CD4-positive, CD25-positive, alpha-beta regulatory T cell (primary cell): Measurements from ENCODE around the gene CDC37L1. TPM values are rescaled to one million over a fixed set of nuclear protein-coding genes. Genes with fewer than 3 reads are reported as not detected.

Source experiments
- ATAC-seq, 2 donors: fragments of 150-1000 bp; cut with Tn5 transposase; one replicate each; pipeline ENCODE4 v1.10.0; 2021; ENCODE audit warnings: low read depth in 2 of 2, moderate number of reproducible peaks in 2 of 2, moderate library complexity in 1 of 2
- DNase-seq, 3 donors: peaks; one replicate each; pipeline versions ENCODE4 v3.0.0 to v3.0.0-alpha.2; 2012 to 2022; ENCODE audit warnings: mixed read lengths in 1 of 3
- H3K27ac ChIP-seq: one replicate; pipeline ENCODE4 v1.7.0; 2013; ENCODE audit warnings: mild to moderate bottlenecking, low read length; ENCODE audit not compliant: insufficient read depth, poor library complexity, severe bottlenecking
- H3K27me3 ChIP-seq: one replicate; pipeline ENCODE4 v1.7.0; 2013; ENCODE audit warnings: low read length; ENCODE audit not compliant: control insufficient read depth, insufficient read depth
- H3K36me3 ChIP-seq: one replicate; pipeline ENCODE4 v1.7.0; 2013; ENCODE audit warnings: mild to moderate bottlenecking, low read length, moderate library complexity; ENCODE audit not compliant: control insufficient read depth, insufficient read depth
- H3K4me1 ChIP-seq: 2 replicates; pipeline ENCODE4 v1.7.0; 2013; ENCODE audit warnings: mild to moderate bottlenecking, low read length; ENCODE audit not compliant: insufficient read depth, control insufficient read depth, poor library complexity, severe bottlenecking
- H3K4me3 ChIP-seq: one replicate; pipeline ENCODE4 v1.7.0; 2013; ENCODE audit warnings: low read depth, mild to moderate bottlenecking, low read length, moderate library complexity
- H3K9me3 ChIP-seq, 2 experiments: 1 replicate in 1 of 2; 2 replicates in 1 of 2; pipeline ENCODE4 v1.7.0; 2013; ENCODE audit warnings: low read length in 2 of 2, mild to moderate bottlenecking in 1 of 2, moderate library complexity in 1 of 2; ENCODE audit not compliant: control insufficient read depth in 2 of 2
- H3K27ac Mint-ChIP-seq, 3 donors: one replicate each; pipeline ENCODE4 v1.8.0; 2020 to 2022; ENCODE audit warnings: mild to moderate bottlenecking in 3 of 3, mixed read lengths in 3 of 3, moderate library complexity in 2 of 3
- H3K27me3 Mint-ChIP-seq: one replicate; pipeline ENCODE4 v1.8.0; 2022; ENCODE audit warnings: mild to moderate bottlenecking, mixed read lengths
- H3K36me3 Mint-ChIP-seq: one replicate; pipeline ENCODE4 v1.8.0; 2020; ENCODE audit warnings: mixed read lengths
- H3K4me1 Mint-ChIP-seq, 4 donors: one replicate each; pipeline ENCODE4 v1.8.0; 2020 to 2022; ENCODE audit warnings: mixed read lengths in 4 of 4, mild to moderate bottlenecking in 1 of 4
- H3K4me3 Mint-ChIP-seq, 4 donors: one replicate each; pipeline ENCODE4 v1.8.0; 2020 to 2022; ENCODE audit warnings: mild to moderate bottlenecking in 4 of 4, mixed read lengths in 4 of 4, moderate library complexity in 3 of 4
- H3K9me3 Mint-ChIP-seq, 7 donors: one replicate each; pipeline ENCODE4 v1.8.0; 2020 to 2022; ENCODE audit warnings: mixed read lengths in 7 of 7, mild to moderate bottlenecking in 3 of 7, moderate library complexity in 2 of 7
- polyA plus RNA-seq, 4 donors: library from polyadenylated mRNA; unstranded; fragments of 300-500 nt; fragmentation: Illumina TruSeq; gene quantifications; one replicate each; pipeline ENCODE4 v1.2.3, GENCODE V29; 2021
- total RNA-seq: library from RNA; stranded (reverse); gene quantifications from one replicate; pipeline ENCODE4 v1.2.3, GENCODE V29; 2022

Gene CDC37L1
- total and polyA plus RNA-seq, 5 donors from 2014 or later = 14.3 to 27.3 (median 22.9) TPM

GRCh38 chr9:4669890-4670289 lies 9.5 kb upstream of the CDC37L1 start:
- no peaks in the 10 kb centered on the region for H3K9me3 ChIP-seq
- H3K36me3 Mint-ChIP-seq = no peaks in the 10 kb centered on the region
- H3K27me3 Mint-ChIP-seq = peaks cover 6% of the 10 kb centered on the region
- no peak for DNase-seq
- ATAC-seq = no peak
- no peaks in the 10 kb centered on the region for H3K9me3 Mint-ChIP-seq
- no peaks in the 10 kb centered on the region for H3K36me3 ChIP-seq
- peaks cover 3% of the 10 kb centered on the region for H3K27me3 ChIP-seq
- H3K4me1 Mint-ChIP-seq = peaks cover 16 to 38% (median 33%) of the 10 kb centered on the region in 4 donors
- peaks cover 30% of the 10 kb centered on the region for H3K4me1 ChIP-seq
- H3K27ac ChIP-seq = no peak overlapping the region
- no peak overlapping the region for H3K4me3 Mint-ChIP-seq
- peak overlapping the region in 2 of 3 donors; percentile 17 to 26 for H3K27ac Mint-ChIP-seq
- no peak overlapping the region for H3K4me3 ChIP-seq

- ATAC-seq = no peak
- Histone ChIP-seq H3K27ac (no peak overlapping the region), H3K9me3 (no peaks in the 10 kb centered on the region), H3K36me3 (no peaks in the 10 kb centered on the region), H3K4me3 (no peak overlapping the region), H3K4me1 (peaks cover 23% of the 10 kb centered on the region), H3K27me3 (peaks cover 3% of the 10 kb centered on the region)
- Mint-ChIP-seq H3K4me1 (peaks cover 17 to 31% (median 26%) of the 10 kb centered on the region in 4 donors), H3K36me3 (peaks cover under 1% of the 10 kb centered on the region), H3K9me3 (peaks cover 0 to 1% (median 0%) of the 10 kb centered on the region in 7 donors), H3K27ac (peak overlapping the region in 1 of 3 donors; percentile 17), H3K4me3 (no peak overlapping the region), H3K27me3 (peaks cover 6% of the 10 kb centered on the region)
- DNase-seq = no peak
Measured at GRCh38 chr9:4670591-4670990, 8.8 kb upstream of the CDC37L1 start.

- Mint-ChIP-seq H3K4me1 (peaks cover 8 to 21% (median 15%) of the 10 kb centered on the region in 4 donors), H3K27me3 (peaks cover 6% of the 10 kb centered on the region), H3K9me3 (peaks cover 0 to 1% (median 0%) of the 10 kb centered on the region in 7 donors), H3K36me3 (peaks cover 4% of the 10 kb centered on the region), H3K27ac (no peak overlapping the region), H3K4me3 (no peak overlapping the region)
- no peaks in the 10 kb centered on the region for H3K9me3 ChIP-seq
- no peak overlapping the region for H3K27ac ChIP-seq
- no peak for DNase-seq
- H3K4me1 ChIP-seq = peaks cover 12% of the 10 kb centered on the region
- no peaks in the 10 kb centered on the region for H3K36me3 ChIP-seq
- ATAC-seq = no peak
- H3K27me3 ChIP-seq = peaks cover 3% of the 10 kb centered on the region
- no peak overlapping the region for H3K4me3 ChIP-seq
Measured at GRCh38 chr9:4671737-4672136, 7.6 kb upstream of the CDC37L1 start.

GRCh38 chr9:4674783-4675182 lies 4.6 kb upstream of the CDC37L1 start:
- Histone ChIP-seq H3K27me3 (no peaks in the 10 kb centered on the region), H3K27ac (no peak overlapping the region), H3K4me3 (no peak overlapping the region), H3K4me1 (peaks cover 8% of the 10 kb centered on the region), H3K9me3 (no peaks in the 10 kb centered on the region), H3K36me3 (no peaks in the 10 kb centered on the region)
- Mint-ChIP-seq H3K27me3 (peaks cover 6% of the 10 kb centered on the region), H3K4me1 (peaks cover 0 to 4% (median 1%) of the 10 kb centered on the region in 4 donors), H3K36me3 (peaks cover 4% of the 10 kb centered on the region), H3K9me3 (peaks cover 0 to 1% (median 0%) of the 10 kb centered on the region in 7 donors), H3K4me3 (no peak overlapping the region), H3K27ac (no peak overlapping the region)
- DNase-seq (no peak), ATAC-seq (no peak)

GRCh38 chr9:4677392-4677791 lies 2.0 kb upstream of the CDC37L1 start:
- no peak overlapping the region for H3K4me3 ChIP-seq
- H3K9me3 Mint-ChIP-seq = peaks cover 0 to 1% (median 0%) of the 10 kb centered on the region in 7 donors
- H3K4me1 ChIP-seq = peaks cover 23% of the 10 kb centered on the region
- peaks cover 4% of the 10 kb centered on the region for H3K36me3 Mint-ChIP-seq
- H3K27ac ChIP-seq = no peak overlapping the region
- no peaks in the 10 kb centered on the region for H3K9me3 ChIP-seq
- peaks cover 6% of the 10 kb centered on the region for H3K27me3 Mint-ChIP-seq
- peaks cover 0 to 5% (median 3%) of the 10 kb centered on the region in 4 donors for H3K4me1 Mint-ChIP-seq
- H3K36me3 ChIP-seq = no peaks in the 10 kb centered on the region
- ATAC-seq = no peak
- H3K27me3 ChIP-seq = no peaks in the 10 kb centered on the region
- no peak for DNase-seq
- no peak overlapping the region for H3K27ac Mint-ChIP-seq
- H3K4me3 Mint-ChIP-seq = no peak overlapping the region

GRCh38 chr9:4678679-4679267 lies 596 bp upstream of the CDC37L1 start:
- peak; percentile 9 to 12 for ATAC-seq
- Mint-ChIP-seq H3K4me3 (no peak overlapping the region), H3K27ac (no peak overlapping the region), H3K4me1 (peaks cover 4 to 13% (median 9%) of the 10 kb centered on the region in 4 donors), H3K36me3 (peaks cover 4% of the 10 kb centered on the region), H3K27me3 (peaks cover under 1% of the 10 kb centered on the region), H3K9me3 (peaks cover 0 to 1% (median 0%) of the 10 kb centered on the region in 7 donors)
- Histone ChIP-seq H3K27me3 (no peaks in the 10 kb centered on the region), H3K4me3 (peak overlapping the region; percentile 98), H3K9me3 (no peaks in the 10 kb centered on the region), H3K36me3 (no peaks in the 10 kb centered on the region), H3K27ac (peak overlapping the region; percentile 96), H3K4me1 (peaks cover 23% of the 10 kb centered on the region)
- DNase-seq = peak in 2 of 3 donors; percentile 6 to 71

- Mint-ChIP-seq H3K9me3 (peaks cover 0 to 1% (median 0%) of the 10 kb centered on the region in 7 donors), H3K36me3 (peaks cover 13% of the 10 kb centered on the region), H3K27ac (no peak overlapping the region), H3K4me3 (no peak overlapping the region), H3K4me1 (peaks cover 11 to 24% (median 19%) of the 10 kb centered on the region in 4 donors), H3K27me3 (no peaks in the 10 kb centered on the region)
- no peak for ATAC-seq
- Histone ChIP-seq H3K36me3 (peaks cover 6% of the 10 kb centered on the region), H3K4me3 (peak overlapping the region; percentile 96), H3K4me1 (peaks cover 23% of the 10 kb centered on the region), H3K27ac (peak overlapping the region; percentile 96), H3K9me3 (no peaks in the 10 kb centered on the region), H3K27me3 (no peaks in the 10 kb centered on the region)
- peak in 2 of 3 donors; percentile 22 to 38 for DNase-seq
Measured at GRCh38 chr9:4680173-4680525, 780 bp downstream of the CDC37L1 start.

GRCh38 chr9:4680750-4681149 lies 1.4 kb downstream of the CDC37L1 start:
- DNase-seq (no peak), ATAC-seq (no peak)
- H3K27me3 ChIP-seq = no peaks in the 10 kb centered on the region
- H3K27ac Mint-ChIP-seq = no peak overlapping the region
- H3K36me3 ChIP-seq = peaks cover 12% of the 10 kb centered on the region
- H3K4me1 Mint-ChIP-seq = peaks cover 13 to 26% (median 22%) of the 10 kb centered on the region in 4 donors
- H3K9me3 Mint-ChIP-seq = no peaks in the 10 kb centered on the region
- peaks cover 26% of the 10 kb centered on the region for H3K4me1 ChIP-seq
- H3K9me3 ChIP-seq = no peaks in the 10 kb centered on the region
- H3K36me3 Mint-ChIP-seq = peaks cover 15% of the 10 kb centered on the region
- H3K27ac ChIP-seq = no peak overlapping the region
- H3K4me3 Mint-ChIP-seq = no peak overlapping the region
- peak overlapping the region; percentile 96 for H3K4me3 ChIP-seq
- H3K27me3 Mint-ChIP-seq = no peaks in the 10 kb centered on the region
